ENCODE data around the gene KCNC4.

DNA sequence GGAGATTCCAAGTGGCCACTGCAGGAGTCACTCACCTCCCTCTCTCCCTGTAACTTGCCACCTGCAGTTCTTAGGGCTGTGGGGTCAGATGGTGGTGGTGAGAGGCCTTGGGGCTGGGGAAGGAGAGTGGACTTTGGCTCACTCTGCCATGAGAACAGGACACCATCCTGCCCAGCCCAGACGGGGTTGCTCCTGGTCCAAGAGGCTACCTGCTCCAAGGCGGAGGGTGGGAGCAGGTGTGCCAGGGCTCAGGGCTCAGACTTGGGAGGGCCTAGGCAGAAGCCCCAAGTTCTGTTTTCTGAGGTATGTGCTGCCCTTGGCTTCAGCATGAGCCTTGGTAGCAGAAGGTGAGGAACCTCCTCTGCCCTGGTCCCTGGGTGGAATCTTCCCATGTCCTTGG is 11.4 kb upstream of the KCNC4 start:
- TF ChIP-seq, protein P1, sequence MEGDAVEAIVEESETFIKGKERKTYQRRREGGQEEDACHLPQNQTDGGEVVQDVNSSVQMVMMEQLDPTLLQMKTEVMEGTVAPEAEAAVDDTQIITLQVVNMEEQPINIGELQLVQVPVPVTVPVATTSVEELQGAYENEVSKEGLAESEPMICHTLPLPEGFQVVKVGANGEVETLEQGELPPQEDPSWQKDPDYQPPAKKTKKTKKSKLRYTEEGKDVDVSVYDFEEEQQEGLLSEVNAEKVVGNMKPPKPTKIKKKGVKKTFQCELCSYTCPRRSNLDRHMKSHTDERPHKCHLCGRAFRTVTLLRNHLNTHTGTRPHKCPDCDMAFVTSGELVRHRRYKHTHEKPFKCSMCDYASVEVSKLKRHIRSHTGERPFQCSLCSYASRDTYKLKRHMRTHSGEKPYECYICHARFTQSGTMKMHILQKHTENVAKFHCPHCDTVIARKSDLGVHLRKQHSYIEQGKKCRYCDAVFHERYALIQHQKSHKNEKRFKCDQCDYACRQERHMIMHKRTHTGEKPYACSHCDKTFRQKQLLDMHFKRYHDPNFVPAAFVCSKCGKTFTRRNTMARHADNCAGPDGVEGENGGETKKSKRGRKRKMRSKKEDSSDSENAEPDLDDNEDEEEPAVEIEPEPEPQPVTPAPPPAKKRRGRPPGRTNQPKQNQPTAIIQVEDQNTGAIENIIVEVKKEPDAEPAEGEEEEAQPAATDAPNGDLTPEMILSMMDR (IDR thresholded peaks at IDR 0.05), result no peak
- no peak for TF ChIP-seq POLR2A (IDR thresholded peaks at IDR 0.05)

All from body of pancreas (tissue), 4 donors.